Aorta (tissue), 5 donors: Measurements from ENCODE around the gene LRP5. TPM values are rescaled to one million over a fixed set of nuclear protein-coding genes. Genes with fewer than 3 reads are reported as not detected.
A peak's percentile ranks its signal among the peaks of the same experiment; 100 is the strongest.

Experiments
- ATAC-seq: fragments of 200-7000 bp; cut with Tn5 transposase; one replicate; pipeline ENCODE4 v1.9.1; 2022; ENCODE audit warnings: moderate library complexity; ENCODE audit not compliant: low FRiP score
- DNase-seq, 2 donors: peaks; one replicate each; pipeline ENCODE4 v3.0.0-alpha.2; 2020
- H3K27ac ChIP-seq, 2 donors: one replicate each; pipeline ENCODE4 v1.5.1; 2013; ENCODE audit warnings: low read length in 2 of 2, mild to moderate bottlenecking in 2 of 2, moderate library complexity in 2 of 2, control low read depth in 1 of 2, inconsistent platforms in 1 of 2, low read depth in 1 of 2
- H3K27me3 ChIP-seq, 2 donors: one replicate each; pipeline ENCODE4 v1.6.1; 2013; ENCODE audit warnings: control low read depth in 1 of 2, low read length in 1 of 2, mild to moderate bottlenecking in 1 of 2, moderate library complexity in 1 of 2; ENCODE audit not compliant: insufficient read depth in 2 of 2, control insufficient read depth in 1 of 2
- H3K36me3 ChIP-seq, 2 donors: one replicate each; pipeline ENCODE4 v1.6.1; 2013; ENCODE audit warnings: control low read depth in 1 of 2, low read length in 1 of 2, mild to moderate bottlenecking in 1 of 2; ENCODE audit not compliant: insufficient read depth in 2 of 2, control insufficient read depth in 1 of 2
- H3K4me1 ChIP-seq, 2 donors: one replicate each; pipeline ENCODE4 v1.6.1; 2013; ENCODE audit warnings: low read length in 2 of 2, control low read depth in 1 of 2, mild to moderate bottlenecking in 1 of 2, moderate library complexity in 1 of 2; ENCODE audit not compliant: insufficient read depth in 2 of 2, control insufficient read depth in 1 of 2
- H3K4me3 ChIP-seq, 2 donors: one replicate each; pipeline ENCODE4 v1.5.1; 2013; ENCODE audit warnings: low read length in 2 of 2, control low read depth in 1 of 2, mild to moderate bottlenecking in 1 of 2
- H3K9me3 ChIP-seq: one replicate; pipeline ENCODE4 v1.6.1; 2013; ENCODE audit warnings: mild to moderate bottlenecking, low read length; ENCODE audit not compliant: control insufficient read depth
- WGBS, 2 donors: extraction: QIAGEN DNeasy Blood & Tissue Kit; methylation state at CpG; one replicate each; pipeline ENCODE4 v1.1.7; 2013; 5-methylcytosine and 5-hydroxymethylcytosine counted together
- intact Hi-C, 2 donors: fragments of 100-400 bp; cut with DNase I; formaldehyde crosslinking; loops; one replicate each; pipeline versions ENCODE4 v1.14.2 to v1.15.0; 2022
- polyA plus RNA-seq, 2 donors: library from polyadenylated mRNA; stranded (reverse); fragments of 200-250 nt; gene quantifications; one replicate each; pipeline ENCODE4 v1.2.3, GENCODE V29; 2013
- total RNA-seq, 2 donors: library from RNA; stranded (reverse); fragmentation: NEBNext Ultra II Directional; extraction: Animal tissue kit (Norgen Biotek cat#: 25700); gene quantifications; one replicate each; pipeline ENCODE4 v1.2.1, GENCODE V29; 2021
- donor health status: healthy with polysubstance abuse.
- donor health status: Bipolar disorder and iron deficiency.
- donor health status: DM: no; HTN: no; CAD: no.
- donor health status: DM: no; HTN: no; CAD: no.
- donor health status: DM: yes; HTN: yes; CAD: no.

LRP5 gene
- total and polyA plus RNA-seq, 4 donors, result 23.9 to 103 (median 69.5) TPM

DNA sequence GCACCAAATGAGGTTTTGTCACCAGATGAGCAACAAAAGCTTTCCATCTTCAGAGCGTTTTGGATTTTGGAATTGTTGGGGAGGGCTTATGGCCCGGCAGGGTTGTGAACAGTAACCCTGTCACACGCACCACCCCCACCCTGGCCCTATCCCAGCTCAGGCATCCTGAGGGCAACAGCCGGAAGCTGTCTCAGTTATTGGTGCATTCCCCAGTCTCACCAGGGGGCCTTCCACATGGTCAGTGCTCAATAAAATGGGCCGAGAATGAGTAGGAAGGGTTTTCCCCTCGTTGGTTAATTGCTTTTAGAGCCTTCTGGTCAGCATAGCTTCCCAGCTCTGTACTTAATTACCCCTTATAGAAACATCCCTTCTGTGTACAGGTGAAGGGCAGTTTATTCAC, 46.0 kb downstream of the LRP5 start:
- Histone ChIP-seq H3K4me3 (no peak overlapping the region), H3K27me3 (no peaks in the 10 kb centered on the region), H3K36me3 (no peaks in the 10 kb centered on the region), H3K4me1 (peaks cover 0 to 3% of the 10 kb centered on the region in 2 donors), H3K27ac (no peak overlapping the region), H3K9me3 (no peaks in the 10 kb centered on the region)
- intact Hi-C loops, result no loop called here
- ATAC-seq, result no peak
- DNase-seq, result no peak
- WGBS, 2 donors, result 74 to 78% methylated on average over 6 of the region's 6 CpGs

DNA sequence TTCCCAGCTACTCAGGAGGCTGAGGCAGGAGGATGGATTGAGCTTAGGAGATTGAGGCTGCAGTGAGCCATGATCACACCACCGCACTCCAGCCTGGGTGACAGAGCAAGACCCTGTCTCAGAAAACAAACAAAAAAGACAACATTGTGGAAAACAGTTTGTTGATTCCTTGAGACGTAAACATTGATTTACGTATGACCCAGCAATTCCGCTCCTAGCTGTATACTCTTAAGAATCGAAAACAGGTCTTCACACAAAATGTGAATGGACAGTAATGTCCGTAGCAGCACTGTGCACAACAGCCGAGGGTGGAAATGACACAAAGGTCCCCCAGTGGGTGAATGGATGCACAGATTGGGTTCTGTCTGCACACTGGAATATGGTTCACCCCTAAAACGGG, 49.3 kb downstream of the LRP5 start:
- Histone ChIP-seq H3K27me3 (no peaks in the 10 kb centered on the region), H3K9me3 (no peaks in the 10 kb centered on the region), H3K4me3 (no peak overlapping the region), H3K27ac (no peak overlapping the region), H3K4me1 (no peaks in the 10 kb centered on the region), H3K36me3 (no peaks in the 10 kb centered on the region)
- ATAC-seq, result no peak
- WGBS, 2 donors, result 96 to 97% methylated on average over 8 of the region's 8 CpGs
- DNase-seq, result no peak
- intact Hi-C loops, result no loop called here

DNA sequence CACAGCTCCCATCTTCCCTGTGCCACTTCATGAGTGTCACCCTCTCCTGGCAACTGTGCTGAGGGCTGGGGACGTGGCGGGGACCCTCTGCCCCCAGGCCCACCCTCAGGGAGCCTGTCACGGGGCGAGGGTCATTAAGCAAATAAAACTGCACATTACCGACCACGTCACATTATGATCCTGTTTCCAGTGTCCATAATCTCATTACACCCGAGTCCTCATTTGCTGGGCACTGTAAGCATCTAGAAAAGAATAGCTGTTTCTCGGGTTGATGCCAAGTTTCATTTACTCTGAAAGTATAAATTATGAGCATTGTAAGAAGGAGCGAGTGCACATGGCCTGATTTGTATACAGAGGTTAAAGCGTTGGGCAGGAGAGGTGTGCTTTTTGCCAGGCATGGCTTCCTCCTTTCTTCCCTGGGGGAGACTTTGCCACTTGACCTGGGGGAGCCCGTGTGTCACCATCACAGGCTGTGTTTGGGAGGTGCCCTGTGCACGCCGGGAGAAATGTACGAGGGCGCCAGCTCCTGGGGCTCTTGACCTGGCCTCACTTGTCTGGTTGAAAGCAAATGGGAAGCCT, 50.5 kb downstream of the LRP5 start:
- H3K4me1 ChIP-seq, result no peaks in the 10 kb centered on the region
- intact Hi-C loops, result no loop called here
- no peaks in the 10 kb centered on the region for H3K36me3 ChIP-seq
- DNase-seq, result no peak
- no peaks in the 10 kb centered on the region for H3K27me3 ChIP-seq
- H3K27ac ChIP-seq, result no peak overlapping the region
- ATAC-seq, result no peak
- no peaks in the 10 kb centered on the region for H3K9me3 ChIP-seq
- 84 to 87% methylated on average over 15 of the region's 15 CpGs for whole genome bisulfite sequencing, 2 donors
- H3K4me3 ChIP-seq, result no peak overlapping the region

DNA sequence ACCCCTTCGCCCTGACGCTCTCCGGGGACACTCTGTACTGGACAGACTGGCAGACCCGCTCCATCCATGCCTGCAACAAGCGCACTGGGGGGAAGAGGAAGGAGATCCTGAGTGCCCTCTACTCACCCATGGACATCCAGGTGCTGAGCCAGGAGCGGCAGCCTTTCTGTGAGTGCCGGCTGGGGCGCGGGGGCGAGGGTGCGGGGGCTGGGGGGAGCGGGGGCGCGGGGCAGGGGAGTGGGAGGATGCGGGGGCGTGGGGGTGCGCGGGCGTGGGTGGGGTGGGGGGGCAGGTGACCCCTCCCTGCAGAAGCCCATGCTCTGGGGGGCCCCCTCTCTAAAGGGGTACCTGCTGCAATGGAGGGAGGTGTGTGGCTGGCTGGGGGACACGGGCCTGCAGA, 51.4 kb downstream of the LRP5 start:
- Histone ChIP-seq H3K36me3 (no peaks in the 10 kb centered on the region), H3K27ac (no peak overlapping the region), H3K4me3 (no peak overlapping the region), H3K27me3 (no peaks in the 10 kb centered on the region), H3K4me1 (no peaks in the 10 kb centered on the region), H3K9me3 (no peaks in the 10 kb centered on the region)
- intact Hi-C loops, result no loop called here
- DNase-seq, result no peak
- no peak for ATAC-seq
- 91 to 93% methylated on average over 14 to 20 of the region's 20 CpGs for WGBS, 2 donors

DNA sequence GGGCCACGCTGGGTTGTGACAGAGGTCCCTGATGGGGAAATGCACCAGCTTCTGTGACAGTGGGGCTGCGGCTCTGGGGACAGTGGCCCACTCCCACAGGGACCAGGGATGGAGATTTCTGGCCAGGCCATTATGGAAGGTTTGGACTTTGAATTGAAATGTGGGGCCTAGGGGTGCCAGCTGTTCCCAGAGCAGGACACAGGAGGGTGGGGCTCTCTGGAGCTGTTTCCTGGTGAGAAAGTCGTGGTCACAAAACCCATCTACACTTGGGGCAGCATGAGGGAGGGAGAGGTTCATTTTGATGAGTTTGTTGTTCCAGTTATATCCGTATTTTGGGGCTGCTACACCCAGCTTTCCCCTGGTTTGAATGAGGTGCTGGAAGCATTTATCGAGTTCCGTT, 52.2 kb downstream of the LRP5 start:
- Histone ChIP-seq H3K9me3 (no peaks in the 10 kb centered on the region), H3K36me3 (no peaks in the 10 kb centered on the region), H3K27me3 (no peaks in the 10 kb centered on the region), H3K4me1 (no peaks in the 10 kb centered on the region), H3K27ac (no peak overlapping the region), H3K4me3 (no peak overlapping the region)
- intact Hi-C loops, result no loop called here
- WGBS, 2 donors, result 95 to 98% methylated on average over 6 of the region's 6 CpGs
- ATAC-seq (no peak), DNase-seq (no peak)

DNA sequence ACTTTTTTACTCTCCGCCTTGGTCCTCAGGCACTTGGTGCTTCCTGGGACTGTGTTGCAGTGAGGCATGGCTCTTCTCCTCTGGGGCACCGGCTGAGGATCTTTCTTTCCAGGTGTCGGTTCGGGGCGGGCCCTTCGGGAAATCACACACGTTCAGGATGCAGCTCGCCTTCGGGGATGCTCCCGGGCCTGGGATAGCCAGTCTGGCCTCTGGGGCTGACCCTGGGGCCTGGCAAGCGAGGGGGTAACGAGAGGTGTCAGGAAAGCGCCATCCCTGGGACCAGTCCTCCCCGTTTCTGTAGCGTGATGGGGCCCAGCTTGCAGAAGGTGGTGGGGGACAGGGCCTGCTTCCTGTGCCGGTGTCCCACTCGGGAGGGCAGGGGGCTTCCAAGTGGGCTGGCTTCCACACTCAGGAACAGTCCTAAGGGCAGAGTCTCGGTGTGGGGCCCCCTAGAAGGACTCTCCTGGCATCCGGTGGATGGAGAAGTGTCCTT, 53.6 kb downstream of the LRP5 start:
- Histone ChIP-seq H3K9me3 (no peaks in the 10 kb centered on the region), H3K4me1 (no peaks in the 10 kb centered on the region), H3K27me3 (no peaks in the 10 kb centered on the region), H3K27ac (no peak overlapping the region), H3K4me3 (no peak overlapping the region), H3K36me3 (no peaks in the 10 kb centered on the region)
- WGBS, 2 donors, result 88% methylated on average over 19 of the region's 19 CpGs
- ATAC-seq, result no peak
- DNase-seq, result no peak
- intact Hi-C loops, result no loop called here

DNA sequence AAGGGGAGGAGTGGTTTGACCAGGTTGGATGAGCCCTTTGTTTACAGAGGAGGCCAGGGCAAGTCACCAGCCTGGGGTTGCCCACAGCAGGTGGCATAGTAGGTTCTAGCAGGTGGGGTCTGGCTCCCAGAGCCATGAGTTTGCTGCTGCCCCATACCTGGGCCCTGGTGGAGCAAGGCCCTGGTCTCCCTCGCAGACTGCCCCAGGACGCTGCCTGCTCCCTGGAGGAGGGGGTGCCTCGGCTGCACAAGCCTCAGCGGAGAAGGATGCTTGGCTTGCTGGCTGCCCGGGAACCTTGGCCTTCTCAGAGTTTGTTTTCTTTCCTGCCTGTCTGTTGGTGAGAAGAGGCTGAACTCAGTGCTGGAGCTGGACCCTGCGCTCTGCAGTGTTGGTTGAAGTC, 54.9 kb downstream of the LRP5 start:
- Histone ChIP-seq H3K4me3 (no peak overlapping the region), H3K27me3 (no peaks in the 10 kb centered on the region), H3K9me3 (no peaks in the 10 kb centered on the region), H3K4me1 (no peaks in the 10 kb centered on the region), H3K36me3 (no peaks in the 10 kb centered on the region), H3K27ac (no peak overlapping the region)
- no peak for DNase-seq
- intact Hi-C loops, result no loop called here
- no peak for ATAC-seq
- 69 to 84% methylated on average over 6 of the region's 6 CpGs for WGBS, 2 donors

DNA sequence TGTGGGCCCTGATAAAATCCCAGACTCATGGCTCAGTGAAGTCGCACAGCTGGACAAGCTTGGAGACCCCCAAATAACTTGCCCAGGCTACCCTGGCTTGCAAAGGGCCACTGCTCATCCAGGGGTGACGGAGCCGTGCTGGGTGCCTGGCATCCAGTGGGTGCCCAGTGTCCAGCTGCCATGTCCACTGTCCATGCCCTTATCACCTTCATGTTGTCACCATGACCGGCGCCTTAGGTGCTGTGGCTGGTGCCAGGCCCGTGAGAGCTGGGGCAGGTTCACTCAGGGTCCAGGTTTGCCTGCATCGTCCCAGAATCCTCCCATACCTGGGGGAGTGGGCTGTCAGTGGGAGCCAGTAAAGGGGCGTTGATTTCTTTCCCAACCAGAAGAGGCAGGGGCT, 57.4 kb downstream of the LRP5 start:
- no peaks in the 10 kb centered on the region for H3K9me3 ChIP-seq
- no peaks in the 10 kb centered on the region for H3K27me3 ChIP-seq
- ATAC-seq, result no peak
- H3K4me3 ChIP-seq, result no peak overlapping the region
- no peaks in the 10 kb centered on the region for H3K36me3 ChIP-seq
- peaks cover 0 to 3% of the 10 kb centered on the region in 2 donors for H3K4me1 ChIP-seq
- DNase-seq, result peak in 1 of 2 donors; percentile 66
- intact Hi-C loops, result loop anchor here in 1 of 2 donors (1.0 kb wide), 1 partner anchor 15 kb away; no protein-coding TSS in a partner anchor
- WGBS, 2 donors, result 82 to 88% methylated on average over 8 of the region's 8 CpGs
- H3K27ac ChIP-seq, result peak overlapping the region; percentile 44 to 87
